ENCODE data around the gene S100A7A.

The S100A7A gene

GRCh38 chr1:153379591-153379990 lies 36.7 kb upstream of the S100A7A start:
- no peak for TF ChIP-seq CTCF (conservative IDR thresholded peaks at IDR 0.05; ENCODE audit: low read depth, low read length)
- Histone ChIP-seq H2AFZ (ENCODE audit: low read depth) (no peak overlapping the region), H3K4me2 (no peak overlapping the region)

GRCh38 chr1:153380711-153381110 lies 35.6 kb upstream of the S100A7A start:
- no peaks in the 10 kb centered on the region for H3K79me2 ChIP-seq (ENCODE audit: insufficient read depth, low read depth)
- TF ChIP-seq CTCF (conservative IDR thresholded peaks at IDR 0.05; ENCODE audit: low read depth, low read length), result no peak
- no peak overlapping the region for H3K27ac ChIP-seq
- H3K4me1 ChIP-seq (ENCODE audit: low read depth, poor library complexity, severe bottlenecking), result no peaks in the 10 kb centered on the region
- no peak overlapping the region for H3K4me3 ChIP-seq (IDR thresholded peaks at IDR 0.05; ENCODE audit: insufficient read depth, low read depth, low read length)
- no peak overlapping the region for H3K9ac ChIP-seq
- H3K4me2 ChIP-seq, result no peak overlapping the region
- H2AFZ ChIP-seq (ENCODE audit: low read depth), result no peak overlapping the region
- no peaks in the 10 kb centered on the region for H3K36me3 ChIP-seq (ENCODE audit: insufficient read depth)
- H3K27me3 ChIP-seq (ENCODE audit: insufficient read depth, low read depth), result no peaks in the 10 kb centered on the region
- H4K20me1 ChIP-seq (ENCODE audit: insufficient read depth), result no peaks in the 10 kb centered on the region

More at GRCh38 chr1:153379591-153379990, 36.7 kb upstream of the S100A7A start:
- Histone ChIP-seq H3K9ac (no peak overlapping the region), H3K4me3 (IDR thresholded peaks at IDR 0.05; ENCODE audit: insufficient read depth, low read depth, low read length) (no peak overlapping the region), H3K27me3 (ENCODE audit: insufficient read depth, low read depth) (no peaks in the 10 kb centered on the region), H3K36me3 (ENCODE audit: insufficient read depth) (no peaks in the 10 kb centered on the region), H3K79me2 (ENCODE audit: insufficient read depth, low read depth) (no peaks in the 10 kb centered on the region), H4K20me1 (ENCODE audit: insufficient read depth) (no peaks in the 10 kb centered on the region), H3K4me1 (ENCODE audit: low read depth, poor library complexity, severe bottlenecking) (no peaks in the 10 kb centered on the region), H3K27ac (no peak overlapping the region)

GRCh38 chr1:153384958-153385580 lies 31.3 kb upstream of the S100A7A start:
- no peaks in the 10 kb centered on the region for H3K4me1 ChIP-seq (ENCODE audit: low read depth, poor library complexity, severe bottlenecking)
- no peak for TF ChIP-seq CTCF (conservative IDR thresholded peaks at IDR 0.05; ENCODE audit: low read depth, low read length)
- H3K27ac ChIP-seq, result no peak overlapping the region
- H3K79me2 ChIP-seq (ENCODE audit: insufficient read depth, low read depth), result no peaks in the 10 kb centered on the region
- no peak overlapping the region for H3K4me3 ChIP-seq (IDR thresholded peaks at IDR 0.05; ENCODE audit: insufficient read depth, low read depth, low read length)
- H3K4me2 ChIP-seq, result no peak overlapping the region
- H2AFZ ChIP-seq (ENCODE audit: low read depth), result no peak overlapping the region
- no peaks in the 10 kb centered on the region for H3K27me3 ChIP-seq (ENCODE audit: insufficient read depth, low read depth)
- H4K20me1 ChIP-seq (ENCODE audit: insufficient read depth), result no peaks in the 10 kb centered on the region
- no peaks in the 10 kb centered on the region for H3K36me3 ChIP-seq (ENCODE audit: insufficient read depth)
- H3K9ac ChIP-seq, result no peak overlapping the region

- no peak overlapping the region for H3K27ac ChIP-seq
- H3K4me2 ChIP-seq, result no peak overlapping the region
- no peaks in the 10 kb centered on the region for H4K20me1 ChIP-seq (ENCODE audit: insufficient read depth)
- no peaks in the 10 kb centered on the region for H3K36me3 ChIP-seq (ENCODE audit: insufficient read depth)
- no peak overlapping the region for H2AFZ ChIP-seq (ENCODE audit: low read depth)
- TF ChIP-seq CTCF (conservative IDR thresholded peaks at IDR 0.05; ENCODE audit: low read depth, low read length), result no peak
- H3K79me2 ChIP-seq (ENCODE audit: insufficient read depth, low read depth), result no peaks in the 10 kb centered on the region
- no peaks in the 10 kb centered on the region for H3K4me1 ChIP-seq (ENCODE audit: low read depth, poor library complexity, severe bottlenecking)
- no peak overlapping the region for H3K4me3 ChIP-seq (IDR thresholded peaks at IDR 0.05; ENCODE audit: insufficient read depth, low read depth, low read length)
- H3K27me3 ChIP-seq (ENCODE audit: insufficient read depth, low read depth), result no peaks in the 10 kb centered on the region
- no peak overlapping the region for H3K9ac ChIP-seq
These were observed 29.8 kb upstream of the S100A7A start for GRCh38 chr1:153386500-153386901.
